ENCODE data around the gene TERF2IP. TPM values are rescaled to one million over a fixed set of nuclear protein-coding genes. Genes with fewer than 3 reads are reported as not detected.

TERF2IP gene, protein sequence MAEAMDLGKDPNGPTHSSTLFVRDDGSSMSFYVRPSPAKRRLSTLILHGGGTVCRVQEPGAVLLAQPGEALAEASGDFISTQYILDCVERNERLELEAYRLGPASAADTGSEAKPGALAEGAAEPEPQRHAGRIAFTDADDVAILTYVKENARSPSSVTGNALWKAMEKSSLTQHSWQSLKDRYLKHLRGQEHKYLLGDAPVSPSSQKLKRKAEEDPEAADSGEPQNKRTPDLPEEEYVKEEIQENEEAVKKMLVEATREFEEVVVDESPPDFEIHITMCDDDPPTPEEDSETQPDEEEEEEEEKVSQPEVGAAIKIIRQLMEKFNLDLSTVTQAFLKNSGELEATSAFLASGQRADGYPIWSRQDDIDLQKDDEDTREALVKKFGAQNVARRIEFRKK
- total RNA-seq, result 52.5 and 54.9 TPM in 2 replicates

DNA sequence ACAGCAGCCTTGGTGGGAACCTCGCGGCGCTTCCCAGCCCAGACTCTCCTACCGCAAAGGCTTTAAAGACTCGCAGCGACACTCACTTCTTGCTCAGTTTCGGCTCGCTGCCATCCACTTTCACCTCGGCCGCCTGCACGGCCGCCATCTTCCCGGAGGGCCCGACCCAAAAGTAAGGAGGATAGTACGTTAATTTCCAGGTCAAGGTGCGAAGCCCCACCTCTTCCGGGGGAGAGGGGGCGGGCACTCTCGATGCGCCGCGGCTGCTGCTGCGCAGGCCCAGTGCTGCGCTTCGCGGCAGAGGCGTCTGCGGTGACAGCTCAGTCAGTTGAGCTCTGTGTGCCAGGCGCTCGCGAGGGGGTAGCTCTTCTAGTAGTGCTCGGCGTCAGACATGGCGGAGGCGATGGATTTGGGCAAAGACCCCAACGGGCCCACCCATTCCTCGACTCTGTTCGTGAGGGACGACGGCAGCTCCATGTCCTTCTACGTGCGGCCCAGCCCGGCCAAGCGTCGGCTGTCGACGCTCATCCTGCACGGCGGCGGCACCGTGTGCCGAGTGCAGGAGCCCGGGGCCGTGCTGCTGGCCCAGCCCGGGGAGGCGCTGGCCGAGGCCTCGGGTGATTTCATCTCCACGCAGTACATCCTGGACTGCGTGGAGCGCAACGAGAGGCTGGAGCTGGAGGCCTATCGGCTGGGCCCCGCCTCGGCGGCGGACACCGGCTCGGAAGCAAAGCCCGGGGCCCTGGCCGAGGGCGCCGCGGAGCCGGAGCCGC is at the start of gene TERF2IP, which contains the start of gene KARS1:
Gene TERF2IP, plus strand, starts transcription at position 282 of the 773 bp plus-strand sequence. Its CDS starts 110 bp downstream, at position 392.
Gene KARS1, minus strand, starts transcription at position 174 of the 773 bp plus-strand sequence. Its CDS starts 26 bp downstream, at position 148.

GRCh38 chr16:75622761-75623605 is 24.6 kb upstream of the TERF2IP start, which contains the start of gene ADAT1:
Gene ADAT1 (minus strand): TSS chr16:75623281. CDS start chr16:75620799, 2,482 bp downstream.

GRCh38 chr16:75676909-75677308 is 29.3 kb downstream of the TERF2IP start, which contains the start of gene CPHXL2:
Gene CPHXL2 (minus strand): TSS chr16:75677009. CDS start chr16:75676999, 10 bp downstream.

GRCh38 chr16:75701361-75701760 is 53.8 kb downstream of the TERF2IP start, which contains the start of gene DUXB:
Gene DUXB (minus strand): TSS chr16:75701461. CDS start chr16:75701418, 43 bp downstream.

Other genes with a start within 250 kb of the TERF2IP start
- 23.9 and 53.5 TPM in 2 replicates for gene CFDP1, start 214.3 kb upstream of the TERF2IP start, total RNA-seq
- gene TMEM170A, start 183.1 kb upstream of the TERF2IP start, total RNA-seq, result 6.9 and 15.4 TPM in 2 replicates
- gene CHST6, start 152.3 kb upstream of the TERF2IP start, total RNA-seq, result 0.18 and 1.2 TPM in 2 replicates
- gene CHST5, start 111.7 kb upstream of the TERF2IP start, total RNA-seq, result not detected in 2 replicates
- 19.3 and 47.0 TPM in 2 replicates for gene TMEM231, start 91.5 kb upstream of the TERF2IP start, total RNA-seq
- 58.3 and 78.7 TPM in 2 replicates for gene GABARAPL2, start 81.4 kb upstream of the TERF2IP start, total RNA-seq
- 31.7 and 49.0 TPM in 2 replicates for gene ADAT1, start 24.5 kb upstream of the TERF2IP start, total RNA-seq
- gene KARS1, start 108 bp upstream of the TERF2IP start, total RNA-seq, result 206 and 225 TPM in 2 replicates
- gene CPHXL2, start 29.2 kb downstream of the TERF2IP start, total RNA-seq, result not detected in 2 replicates
- not detected in 2 replicates for gene DUXB, start 53.7 kb downstream of the TERF2IP start, total RNA-seq
- gene CPHXL, start 78.7 kb downstream of the TERF2IP start, total RNA-seq, result not detected in 2 replicates

All from myometrial cell (primary cell).